GM19455 (cell line): Measurements from ENCODE around the gene SREBF2.

Experiments
- ATAC-seq: cut with Tn5 transposase; IDR thresholded peaks from one replicate; pipeline ENCODE4 v1.9.1; 2021; ENCODE audit not compliant: unreplicated experiment

Gene SREBF2

GRCh38 chr22:41875531-41876270 is 42.8 kb downstream of the SREBF2 start:
- no peak for ATAC-seq

- ATAC-seq: no peak
These were observed 43.4 kb downstream of the SREBF2 start for GRCh38 chr22:41876275-41876674.

- no peak for ATAC-seq
These were observed 43.8 kb downstream of the SREBF2 start for GRCh38 chr22:41876675-41877074.

- no peak for ATAC-seq
These were observed 47.7 kb downstream of the SREBF2 start for GRCh38 chr22:41880653-41881052.

GRCh38 chr22:41883400-41883799 is 50.5 kb downstream of the SREBF2 start:
- no peak for ATAC-seq

GRCh38 chr22:41885116-41885515 is 52.2 kb downstream of the SREBF2 start:
- ATAC-seq: no peak

- ATAC-seq: no peak
These were observed 52.6 kb downstream of the SREBF2 start for GRCh38 chr22:41885516-41885915.

- no peak for ATAC-seq
These were observed 55.8 kb downstream of the SREBF2 start for GRCh38 chr22:41888627-41889200.

- no peak for ATAC-seq
These were observed 58.5 kb downstream of the SREBF2 start for GRCh38 chr22:41891407-41891806.

- no peak for ATAC-seq
These were observed 59.8 kb downstream of the SREBF2 start for GRCh38 chr22:41892721-41893120.

- no peak for ATAC-seq
These were observed 60.9 kb downstream of the SREBF2 start for GRCh38 chr22:41893591-41894375.

- ATAC-seq: no peak
These were observed 65.7 kb downstream of the SREBF2 start for GRCh38 chr22:41898645-41899044.

- ATAC-seq: no peak
These were observed 66.2 kb downstream of the SREBF2 start for GRCh38 chr22:41899110-41899509.

- ATAC-seq: no peak
These were observed 67.2 kb downstream of the SREBF2 start for GRCh38 chr22:41899992-41900651.

GRCh38 chr22:41900652-41901312 is 67.9 kb downstream of the SREBF2 start:
- no peak for ATAC-seq

- ATAC-seq: no peak
These were observed 69.1 kb downstream of the SREBF2 start for GRCh38 chr22:41902016-41902415.

- ATAC-seq: no peak
These were observed 70.1 kb downstream of the SREBF2 start for GRCh38 chr22:41902932-41903421.

GRCh38 chr22:41904450-41905410 is 71.8 kb downstream of the SREBF2 start:
- no peak for ATAC-seq

- ATAC-seq: no peak
These were observed 72.7 kb downstream of the SREBF2 start for GRCh38 chr22:41905411-41906202.
